HG02943 (cell line): Measurements from ENCODE around the gene SUGCT.
"Not testable (repeated sequence)": the region's sequence is repeated elsewhere in the genome, so short reads cannot be mapped to it uniquely, and the experiment has no call there.

Experiments used
- ATAC-seq: cut with Tn5 transposase; IDR thresholded peaks from one replicate; pipeline ENCODE4 v1.9.1; 2021; ENCODE audit warnings: mild to moderate bottlenecking, low read depth, moderate library complexity; ENCODE audit not compliant: unreplicated experiment

The SUGCT gene

DNA sequence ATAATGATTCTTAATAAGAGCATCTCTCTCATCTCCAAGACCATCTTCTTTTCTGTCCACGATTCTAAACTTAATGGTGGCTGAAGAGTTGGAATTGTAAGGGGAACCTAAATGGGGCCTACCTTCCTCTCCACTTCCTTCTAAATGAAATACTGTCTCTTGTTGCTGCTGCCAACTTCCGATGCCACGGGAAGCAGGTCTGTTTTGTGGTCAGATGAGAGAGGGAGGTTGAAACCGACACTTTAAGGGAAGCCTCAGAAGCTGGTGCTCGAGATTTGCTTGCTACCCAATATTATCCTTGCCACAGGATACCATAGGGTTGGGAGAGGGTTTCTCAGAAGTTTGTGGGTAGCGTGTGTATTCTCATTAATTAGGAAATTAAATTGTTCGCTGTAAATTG lies 464.1 kb downstream of the SUGCT start:
- no peak for ATAC-seq

DNA sequence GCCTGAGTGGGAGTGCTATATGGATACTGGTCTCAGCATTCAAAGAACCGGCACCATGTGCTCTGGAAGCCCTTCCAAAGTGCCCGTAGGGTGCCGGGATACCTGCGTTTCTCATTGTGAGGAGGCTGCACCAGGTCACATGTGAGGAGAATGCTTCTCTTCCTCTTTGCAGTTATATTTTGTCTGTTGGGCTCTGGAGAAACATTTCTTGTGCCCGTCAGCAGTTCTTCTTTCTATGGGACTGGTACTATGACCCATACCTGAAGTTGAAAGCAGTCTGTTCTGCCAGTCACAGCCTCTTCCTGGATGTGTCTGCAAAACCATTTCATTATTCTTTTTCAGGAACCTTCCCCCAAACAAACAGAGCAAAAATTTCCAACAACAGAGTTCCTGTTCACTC lies 465.0 kb downstream of the SUGCT start:
- ATAC-seq: no peak

DNA sequence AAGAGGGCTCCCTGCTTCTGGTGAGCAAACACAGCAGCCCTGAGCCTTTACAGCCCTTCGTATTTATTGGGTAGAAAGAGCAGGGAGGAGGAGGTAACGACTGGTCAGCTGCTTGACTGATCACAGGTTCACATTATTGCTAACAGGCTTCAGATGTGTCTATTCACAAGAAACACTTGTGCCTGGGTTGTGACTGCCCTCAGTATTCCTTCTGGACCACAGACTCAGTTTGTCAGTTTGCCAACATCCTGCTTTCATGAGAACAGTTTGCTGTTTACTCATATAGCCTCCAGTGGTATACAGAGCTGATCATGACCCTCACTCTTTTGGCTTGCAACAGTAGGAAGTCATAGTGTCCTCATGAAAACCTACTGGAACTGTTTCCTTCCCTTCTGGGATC lies 467.5 kb downstream of the SUGCT start:
- ATAC-seq: not testable (repeated sequence)

- ATAC-seq: peak; percentile 69
Measured at GRCh38 chr7:40604601-40605438, 470.0 kb downstream of the SUGCT start.

DNA sequence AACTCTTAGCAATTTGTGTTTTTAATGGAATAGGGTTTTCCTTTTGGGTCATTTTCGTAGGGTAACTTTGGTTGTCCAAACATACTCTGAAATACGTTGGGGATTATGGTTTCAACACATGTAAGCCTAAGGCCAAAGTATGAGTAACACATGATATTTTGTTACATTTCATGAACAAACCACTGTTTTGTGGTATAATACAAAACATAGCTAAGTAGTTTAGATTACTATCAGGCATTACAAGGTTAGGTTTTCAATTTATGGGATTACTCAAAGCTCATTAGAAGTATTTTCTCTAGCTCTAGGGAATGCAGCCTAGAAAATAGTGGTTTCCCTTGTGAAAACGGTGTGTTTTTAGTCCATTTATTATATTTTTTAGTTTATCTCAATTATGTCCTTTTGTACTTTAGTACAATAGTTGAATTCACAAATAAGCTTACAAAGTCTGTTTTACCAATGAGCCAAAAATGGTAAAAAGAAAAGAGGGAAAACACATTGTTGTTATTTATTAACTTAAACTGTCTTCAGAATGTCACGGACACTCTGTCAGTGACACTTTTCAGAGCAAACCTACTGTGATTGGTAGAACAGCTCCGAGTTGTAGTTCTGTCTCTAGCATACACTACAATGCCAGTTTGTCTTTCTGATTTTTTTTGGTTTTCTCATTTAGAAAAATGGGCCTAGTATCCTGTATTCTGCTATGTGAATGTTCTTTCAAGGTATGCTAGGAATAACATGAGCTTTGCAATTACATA lies 473.7 kb downstream of the SUGCT start:
- ATAC-seq: no peak

DNA sequence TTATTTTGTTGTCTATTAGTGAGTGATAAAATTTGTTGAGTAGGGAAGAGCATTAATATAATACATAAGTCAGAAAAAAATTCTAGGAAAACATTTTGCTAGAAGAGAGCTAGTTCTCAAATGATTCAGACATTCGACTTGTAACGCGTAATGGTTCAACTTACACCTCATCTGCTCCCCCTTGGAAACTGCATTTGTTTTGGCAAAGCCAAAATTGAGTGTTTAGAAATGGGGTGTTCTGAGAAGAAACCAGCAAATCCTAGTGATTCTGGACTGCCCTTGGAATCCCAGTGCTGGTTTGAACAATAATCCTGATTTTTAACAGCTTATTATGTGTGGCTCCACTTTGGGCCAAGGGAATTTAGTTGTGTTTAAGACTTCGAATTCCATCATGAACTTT lies 475.7 kb downstream of the SUGCT start:
- no peak for ATAC-seq

GRCh38 chr7:40611095-40611871 lies 476.5 kb downstream of the SUGCT start:
- no peak for ATAC-seq

DNA sequence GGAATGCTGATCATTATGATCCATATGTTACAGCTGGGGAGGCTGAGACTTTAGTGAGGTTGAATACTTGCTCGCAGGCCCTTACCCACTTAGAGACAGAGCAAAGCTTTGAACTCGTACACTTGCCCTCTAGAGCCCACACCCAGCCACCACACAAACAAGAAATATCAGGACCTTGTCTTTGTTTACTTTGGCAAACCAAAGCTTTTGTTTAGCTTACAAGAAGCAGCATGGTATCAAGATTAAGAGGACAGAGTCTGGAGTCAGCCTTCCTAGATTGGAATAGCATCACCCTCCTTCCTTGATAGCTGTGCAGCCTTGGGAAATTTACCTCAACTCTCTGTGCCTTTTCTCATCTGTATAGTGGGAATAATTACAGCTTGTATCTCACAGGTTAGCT lies 477.5 kb downstream of the SUGCT start:
- no peak for ATAC-seq

DNA sequence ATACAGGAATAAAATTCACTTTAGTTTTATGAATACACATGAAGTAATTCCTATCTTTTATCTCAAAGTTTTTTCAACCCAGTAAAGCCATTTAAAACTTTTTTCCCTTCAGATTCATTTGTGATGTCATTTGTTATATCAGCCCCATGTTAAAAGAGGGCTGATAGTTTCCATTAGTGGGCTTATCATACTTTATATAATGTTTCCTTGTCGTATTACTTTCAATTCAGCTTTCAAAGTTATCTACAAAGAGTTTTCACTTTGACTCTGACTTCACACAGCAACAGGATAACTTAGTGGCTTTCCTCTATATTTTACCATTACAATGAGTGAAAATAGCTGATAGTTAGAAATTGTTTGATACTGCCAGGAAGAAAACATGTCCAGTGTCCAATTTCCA lies 484.8 kb downstream of the SUGCT start:
- no peak for ATAC-seq

- ATAC-seq: no peak
Measured at GRCh38 chr7:40621592-40621998, 486.8 kb downstream of the SUGCT start.

GRCh38 chr7:40622941-40623501 lies 488.2 kb downstream of the SUGCT start:
- no peak for ATAC-seq

DNA sequence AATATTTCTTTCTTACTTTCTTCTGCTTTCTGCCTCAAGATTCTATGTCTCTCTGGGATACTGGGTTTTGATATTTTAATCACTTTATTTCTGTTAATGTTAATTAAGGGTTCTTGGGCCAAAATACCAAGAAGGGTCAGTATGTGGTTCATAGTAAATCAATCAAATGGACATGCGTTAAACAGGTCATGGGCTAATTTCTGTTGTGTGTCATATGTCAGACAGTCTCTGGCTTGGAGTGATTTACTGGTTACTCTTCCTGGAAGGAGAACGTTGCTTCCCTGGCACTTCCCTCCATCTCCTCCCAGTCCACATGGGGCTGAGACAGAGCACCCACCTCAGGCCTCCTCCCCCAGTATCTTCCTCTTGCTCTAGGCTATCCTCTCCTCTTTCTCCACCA lies 489.1 kb downstream of the SUGCT start:
- no peak for ATAC-seq

DNA sequence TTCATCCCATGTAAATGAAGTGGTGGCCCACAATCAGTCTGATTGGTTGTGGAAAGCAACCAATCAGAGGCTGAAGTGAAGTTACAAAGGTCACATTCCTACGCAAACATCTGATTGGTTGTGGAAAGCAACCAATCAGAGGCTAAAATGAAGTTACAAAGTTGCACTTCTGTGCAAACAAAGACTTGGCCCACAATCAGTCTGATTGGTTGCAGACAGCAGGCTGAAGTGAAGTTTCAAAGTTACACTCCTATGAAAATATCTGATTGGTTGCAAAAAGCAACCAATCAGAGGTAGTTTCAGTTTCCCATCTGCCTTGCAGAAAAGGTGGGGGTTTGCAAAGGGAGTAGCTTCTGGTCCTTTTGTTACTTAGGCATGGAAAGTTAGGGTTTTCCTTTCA lies 492.6 kb downstream of the SUGCT start:
- ATAC-seq: not testable (repeated sequence)

GRCh38 chr7:40629891-40630290 lies 495.1 kb downstream of the SUGCT start:
- ATAC-seq: no peak

DNA sequence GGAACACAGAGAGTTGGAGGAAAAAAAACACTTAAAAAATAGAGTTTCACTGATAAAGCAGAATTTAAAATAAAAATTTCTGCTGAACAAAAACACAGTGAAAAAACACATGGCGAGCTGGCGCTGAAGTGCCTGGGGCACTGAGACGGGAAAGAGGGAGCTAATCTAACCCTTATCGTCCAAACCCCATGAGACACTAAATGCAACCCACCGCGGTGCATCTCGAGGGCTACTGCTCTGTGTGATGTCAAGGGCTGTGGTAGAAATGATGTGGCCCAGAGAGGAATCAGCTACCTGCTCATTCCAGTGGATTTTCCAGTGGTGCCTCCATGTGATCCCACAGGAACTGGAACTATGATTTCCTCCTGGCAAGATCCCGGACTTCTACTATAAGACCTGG lies 499.3 kb downstream of the SUGCT start:
- ATAC-seq: no peak

DNA sequence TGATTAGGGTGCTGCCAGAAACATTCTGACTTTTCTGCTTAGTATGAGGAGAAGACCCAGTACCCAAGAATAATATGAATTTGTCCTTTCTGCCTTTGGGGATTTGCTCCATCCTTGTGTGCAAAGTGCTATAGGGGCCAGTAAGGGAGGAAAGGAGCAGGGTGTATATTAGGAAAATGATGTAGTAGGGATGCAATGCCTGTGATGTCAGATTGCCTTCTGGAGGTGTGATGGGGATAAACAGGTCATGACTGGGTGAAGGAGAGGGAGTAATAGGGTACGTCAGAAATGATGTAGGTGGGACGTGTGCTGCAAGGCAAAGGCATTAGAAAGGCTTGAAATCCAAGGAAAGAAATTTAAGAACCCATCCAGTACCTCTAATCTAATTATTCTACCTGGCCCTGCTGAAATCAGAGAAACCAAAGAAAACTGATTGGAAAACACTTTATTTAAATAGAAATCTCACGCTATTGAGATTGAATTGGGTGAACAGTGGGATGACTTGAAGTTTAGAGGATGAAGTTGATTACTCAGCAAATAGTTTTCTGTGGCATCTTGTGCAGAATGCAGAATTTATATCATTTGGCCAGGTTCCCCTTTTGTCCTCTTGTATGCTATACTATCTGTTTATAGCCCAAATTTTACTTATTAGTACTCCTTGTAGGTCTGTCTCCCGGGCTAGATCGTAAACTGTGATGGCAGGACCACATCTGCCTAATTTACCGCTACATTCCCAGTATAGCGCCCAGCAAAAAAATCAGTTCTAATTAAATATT lies 503.9 kb downstream of the SUGCT start:
- ATAC-seq: no peak

DNA sequence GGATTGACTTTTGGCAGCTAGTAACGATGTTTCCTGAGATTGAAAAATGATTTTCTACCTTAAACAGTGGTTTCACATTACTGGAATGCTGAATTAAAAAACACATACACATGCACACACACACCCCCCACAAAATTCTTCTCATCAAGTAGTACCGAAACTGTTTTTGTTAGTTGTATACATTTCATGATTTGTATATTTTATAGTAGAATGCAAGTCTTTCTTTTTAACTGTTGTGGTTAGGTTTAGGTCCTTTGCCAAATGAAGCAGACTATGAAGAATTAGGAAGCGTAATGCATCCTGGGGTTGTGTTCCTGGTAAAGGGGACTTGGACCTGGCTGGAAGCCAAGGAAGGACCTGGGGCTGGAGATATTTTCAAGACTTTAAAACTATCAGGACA lies 505.8 kb downstream of the SUGCT start:
- ATAC-seq: no peak

DNA sequence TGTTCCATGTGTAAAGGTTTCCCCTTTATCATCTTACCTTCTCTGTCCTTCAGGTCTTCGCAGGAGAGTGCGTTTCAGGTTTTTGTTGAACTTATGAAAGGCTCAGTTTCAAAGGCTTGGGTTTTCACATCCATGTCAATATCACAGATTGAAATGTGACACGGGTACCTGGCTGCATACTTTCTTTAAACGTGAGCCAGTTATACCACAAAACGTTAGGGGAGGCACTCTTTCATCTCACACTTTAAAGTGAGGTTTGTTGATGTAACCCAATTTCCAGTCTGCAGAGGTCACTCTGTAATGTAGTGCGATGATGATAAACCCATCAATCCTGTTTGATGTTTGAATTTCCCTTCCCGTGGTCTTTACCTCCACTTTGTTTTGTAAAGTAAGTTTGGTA lies 506.9 kb downstream of the SUGCT start:
- no peak for ATAC-seq

- ATAC-seq: no peak
Measured at GRCh38 chr7:40643664-40644063, 508.9 kb downstream of the SUGCT start.
